GM12878 (cell line): Measurements from ENCODE around the gene CACYBP. TPM values are rescaled to one million over a fixed set of nuclear protein-coding genes. Genes with fewer than 3 reads are reported as not detected.

Experiments
- ATAC-seq: fragments of 200-7000 bp; cut with Tn5 transposase; 3 replicates; pipeline ENCODE4 v1.9.1; 2020; ENCODE audit warnings: mild to moderate bottlenecking, moderate library complexity
- BruUV-seq: library from RNA; stranded (reverse); fragments of 400-500 nt; replicated peaks from 2 replicates; lab custom pipeline; 2021; lab: Mats Ljungman, UMichigan
- CTCF ChIA-PET: fragments of 300-600 bp; sonication (Branson Sonifier 250); formaldehyde crosslinking; extraction: SDS; loops from one replicate; lab custom pipeline; 2021; ENCODE audit warnings: inconsistent platforms; lab: Yijun Ruan, JAX
- POLR2A ChIA-PET: fragments of 350-600 bp; formaldehyde crosslinking; extraction: SDS; loops from one replicate; lab custom pipeline; 2021; ENCODE audit warnings: inconsistent platforms; lab: Charles Lee
- RAD21 ChIA-PET: fragments of 300-600 bp; sonication (Branson Sonifier 250); formaldehyde crosslinking; loops from one replicate; lab custom pipeline; 2023; ENCODE audit warnings: antibody characterized with exemption; ENCODE audit not compliant: unreplicated experiment; lab: Charles Lee
- SMC1A ChIA-PET: fragments of 300-600 bp; sonication (Branson Sonifier 250); formaldehyde crosslinking; loops from one replicate; lab custom pipeline; 2023; ENCODE audit not compliant: unreplicated experiment, uncharacterized antibody; lab: Charles Lee
- DNase-seq: peaks from one replicate; pipeline ENCODE4 v3.0.0-alpha.2; 2011; ENCODE audit warnings: low read depth, low spot score
- FAIRE-seq: peaks from 3 replicates; lab custom pipeline; 2011; peaks lifted over from hg19 to GRCh38; lab: Jason Lieb, UNC
- H2AFZ ChIP-seq: 2 replicates; pipeline ENCODE4 v1.6.0; 2011; ENCODE audit warnings: low read depth, low read length, control low read depth; ENCODE audit not compliant: control insufficient read depth
- H3K27ac ChIP-seq: 2 replicates; pipeline ENCODE4 v1.5.1; 2011; ENCODE audit warnings: control low read depth; ENCODE audit not compliant: control insufficient read depth, insufficient read depth
- H3K27me3 ChIP-seq, 2 experiments: replicated peaks in 1 of 2; 2 replicates each; pipeline versions ENCODE4 v1.6.0 to v1.6.1; 2011; ENCODE audit warnings: low read length in 1 of 2; ENCODE audit not compliant: control insufficient read depth in 2 of 2, insufficient read depth in 2 of 2
- H3K36me3 ChIP-seq, 2 experiments: 2 replicates each; pipeline ENCODE4 v1.5.1; 2011; ENCODE audit warnings: low read length in 1 of 2; ENCODE audit not compliant: control insufficient read depth in 2 of 2, insufficient read depth in 2 of 2
- H3K4me1 ChIP-seq: 2 replicates; pipeline ENCODE4 v1.6.1; 2011; ENCODE audit warnings: mild to moderate bottlenecking, low read length, moderate library complexity, mixed read lengths; ENCODE audit not compliant: control insufficient read depth, insufficient read depth
- H3K4me2 ChIP-seq: 2 replicates; pipeline ENCODE4 v1.6.0; 2011; ENCODE audit warnings: control low read depth; ENCODE audit not compliant: control insufficient read depth, insufficient read depth
- H3K4me3 ChIP-seq: fragments of 200-600 bp; sonication (generic); 2 replicates; pipeline ENCODE4 v1.5.1; 2016
- H3K79me2 ChIP-seq: 2 replicates; pipeline ENCODE4 v1.6.0; 2011; ENCODE audit warnings: low read length; ENCODE audit not compliant: control insufficient read depth, insufficient read depth
- H3K9ac ChIP-seq: 2 replicates; pipeline ENCODE4 v1.8.0; 2011; ENCODE audit warnings: low read length, control low read depth, mixed read lengths; ENCODE audit not compliant: control insufficient read depth, insufficient read depth
- H3K9me3 ChIP-seq: replicated peaks from 3 replicates; pipeline ENCODE4 v1.5.1; 2011; ENCODE audit warnings: mild to moderate bottlenecking, low read length; ENCODE audit not compliant: control insufficient read depth, insufficient read depth
- H4K20me1 ChIP-seq: 2 replicates; pipeline ENCODE4 v1.6.0; 2011; ENCODE audit not compliant: control insufficient read depth, insufficient read depth
- GABPA ChIP-seq: IDR thresholded peaks from 2 replicates; pipeline ENCODE4 v1.6.1; 2014; ENCODE audit warnings: antibody characterized with exemption, low read depth, mild to moderate bottlenecking, inconsistent platforms
- TBL1XR1 ChIP-seq: IDR thresholded peaks from 2 replicates; pipeline ENCODE4 v1.6.1; 2012; ENCODE audit warnings: low read depth, low read length, improper control_type of control experiment
- ZNF24 ChIP-seq: fragments of 450-650 bp; IDR thresholded peaks from 2 replicates; pipeline ENCODE4 v1.6.1; 2017; ENCODE audit warnings: antibody characterized with exemption, mild to moderate bottlenecking
- WGBS: methylation state at CpG from one replicate; pipeline ENCODE4 v1.1.6; 2016; ENCODE audit warnings: low lambda C conversion rate; ENCODE audit not compliant: insufficient replicate concordance, insufficient coverage; ENCODE audit errors: missing lambda C conversion rate; 5-methylcytosine and 5-hydroxymethylcytosine counted together
- in situ Hi-C: fragments of 300-500 bp; cut with MboI; formaldehyde crosslinking; loops from 9 replicates; pipeline ENCODE4 v1.14.3; 2018; ENCODE audit warnings: mixed read lengths
- intact Hi-C: fragments of 100-400 bp; cut with micrococcal nuclease; formaldehyde crosslinking; loops from one replicate; pipeline ENCODE4 v1.14.2; 2022; ENCODE audit not compliant: unreplicated experiment
- polyA plus RNA-seq, 11 experiments: library from polyadenylated mRNA; depleted of rRNA in 4 of 11; unstranded in 6 of 11; stranded (reverse) in 5 of 11; fragments of >200 nt; fragmentation: Nextera tagmentation in 4 of 11; fragmentation: Illumina TruSeq in 1 of 11; extraction: Ambion mirVana in 4 of 11; extraction: Trizol in 1 of 11; gene quantifications; 1 replicate in 1 of 11; 2 replicates in 10 of 11; pipeline versions ENCODE4 v1.2.1 to v1.2.3, GENCODE V29; 2011 to 2016; ENCODE audit warnings: inconsistent platforms in 2 of 11, missing spikeins in 2 of 11, low read depth in 1 of 11
- total RNA-seq, 4 experiments: library from RNA; depleted of rRNA in 3 of 4; stranded (reverse); fragments of >200 nt in 3 of 4; fragmentation: Illumina TruSeq in 1 of 4; extraction: Trizol in 1 of 4; gene quantifications; 2 replicates each; pipeline versions ENCODE4 v1.2.1 to v1.2.3, GENCODE V29; 2013 to 2021
- TF ChIP-seq, protein P1 (sequence below): fragments of 450-650 bp; IDR thresholded peaks from 2 replicates; pipeline ENCODE4 v1.6.1; 2014; ENCODE audit warnings: mild to moderate bottlenecking
- TF ChIP-seq, protein P2 (sequence below): fragments of 450-650 bp; formaldehyde crosslinking; IDR thresholded peaks from 2 replicates; pipeline ENCODE4 v1.4.0; 2022; ENCODE audit warnings: mild to moderate bottlenecking, moderate library complexity
- TF ChIP-seq, protein P3 (sequence below): fragments of 450-650 bp; IDR thresholded peaks from 2 replicates; pipeline ENCODE4 v1.6.1; 2018; ENCODE audit warnings: borderline replicate concordance, mild to moderate bottlenecking; ENCODE audit not compliant: partially characterized antibody

Gene CACYBP
- total and polyA plus RNA-seq, 10 of the 15 experiments (the other 5 are each of a cell fraction or from before 2014, with no cell fraction given): 77.7 to 488 (median 218) TPM

DNA sequence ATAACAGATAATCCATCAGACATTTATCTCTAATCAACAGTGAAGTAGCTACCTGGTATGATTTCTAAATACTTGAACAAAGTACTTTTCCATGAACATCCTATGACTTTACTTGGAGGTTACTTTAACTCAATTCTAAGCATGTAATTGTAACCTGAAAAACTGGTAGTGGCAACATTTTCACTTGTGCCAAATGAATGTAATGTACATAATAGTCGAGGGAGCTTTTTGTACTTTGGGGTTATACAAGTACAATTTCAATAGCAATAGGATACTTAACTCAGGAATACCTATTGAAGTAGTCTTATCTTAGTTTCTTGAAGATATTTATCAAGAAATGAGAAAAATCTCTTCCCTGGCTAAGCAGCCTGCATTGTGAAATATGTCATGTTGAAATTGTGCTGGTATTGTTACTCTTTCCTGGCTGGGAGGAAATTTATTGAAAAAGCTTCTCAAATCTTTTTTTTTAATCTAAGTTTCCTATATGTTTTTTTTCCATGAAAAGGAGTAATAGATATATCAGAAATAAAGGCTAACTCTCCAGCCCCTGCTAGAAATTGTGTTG is 33.7 kb upstream of the CACYBP start:
- Histone ChIP-seq H2AFZ (no peak overlapping the region), H3K36me3 (0 out of 4 replicates have a peak, but pooled peaks cover 0 to 2% of the 10 kb centered on the region in 2 experiments), H4K20me1 (no peaks in the 10 kb centered on the region), H3K79me2 (no peaks in the 10 kb centered on the region), H3K9ac (no peak overlapping the region), H3K9me3 (no peaks in the 10 kb centered on the region), H3K4me3 (no peak overlapping the region), H3K4me1 (peaks cover 34% of the 10 kb centered on the region), H3K4me2 (no peak overlapping the region), H3K27me3 (no peaks in the 10 kb centered on the region), H3K27ac (no peak overlapping the region)
- TF ChIP-seq, protein P1, sequence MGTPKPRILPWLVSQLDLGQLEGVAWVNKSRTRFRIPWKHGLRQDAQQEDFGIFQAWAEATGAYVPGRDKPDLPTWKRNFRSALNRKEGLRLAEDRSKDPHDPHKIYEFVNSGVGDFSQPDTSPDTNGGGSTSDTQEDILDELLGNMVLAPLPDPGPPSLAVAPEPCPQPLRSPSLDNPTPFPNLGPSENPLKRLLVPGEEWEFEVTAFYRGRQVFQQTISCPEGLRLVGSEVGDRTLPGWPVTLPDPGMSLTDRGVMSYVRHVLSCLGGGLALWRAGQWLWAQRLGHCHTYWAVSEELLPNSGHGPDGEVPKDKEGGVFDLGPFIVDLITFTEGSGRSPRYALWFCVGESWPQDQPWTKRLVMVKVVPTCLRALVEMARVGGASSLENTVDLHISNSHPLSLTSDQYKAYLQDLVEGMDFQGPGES: no peak
- TF ChIP-seq, protein P2, sequence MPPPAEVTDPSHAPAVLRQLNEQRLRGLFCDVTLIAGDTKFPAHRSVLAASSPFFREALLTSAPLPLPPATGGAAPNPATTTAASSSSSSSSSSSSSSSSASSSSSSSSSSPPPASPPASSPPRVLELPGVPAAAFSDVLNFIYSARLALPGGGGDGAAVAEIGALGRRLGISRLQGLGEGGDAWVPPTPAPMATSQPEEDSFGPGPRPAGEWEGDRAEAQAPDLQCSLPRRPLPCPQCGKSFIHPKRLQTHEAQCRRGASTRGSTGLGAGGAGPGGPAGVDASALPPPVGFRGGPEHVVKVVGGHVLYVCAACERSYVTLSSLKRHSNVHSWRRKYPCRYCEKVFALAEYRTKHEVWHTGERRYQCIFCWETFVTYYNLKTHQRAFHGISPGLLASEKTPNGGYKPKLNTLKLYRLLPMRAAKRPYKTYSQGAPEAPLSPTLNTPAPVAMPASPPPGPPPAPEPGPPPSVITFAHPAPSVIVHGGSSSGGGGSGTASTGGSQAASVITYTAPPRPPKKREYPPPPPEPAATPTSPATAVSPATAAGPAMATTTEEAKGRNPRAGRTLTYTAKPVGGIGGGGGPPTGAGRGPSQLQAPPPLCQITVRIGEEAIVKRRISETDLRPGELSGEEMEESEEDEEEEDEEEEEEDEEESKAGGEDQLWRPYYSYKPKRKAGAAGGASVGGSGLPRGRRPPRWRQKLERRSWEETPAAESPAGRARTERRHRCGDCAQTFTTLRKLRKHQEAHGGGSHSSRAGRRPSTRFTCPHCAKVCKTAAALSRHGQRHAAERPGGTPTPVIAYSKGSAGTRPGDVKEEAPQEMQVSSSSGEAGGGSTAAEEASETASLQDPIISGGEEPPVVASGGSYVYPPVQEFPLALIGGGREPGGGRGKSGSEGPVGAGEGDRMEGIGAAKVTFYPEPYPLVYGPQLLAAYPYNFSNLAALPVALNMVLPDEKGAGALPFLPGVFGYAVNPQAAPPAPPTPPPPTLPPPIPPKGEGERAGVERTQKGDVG (CRISPR knock-in tag): no peak
- TF ChIP-seq ZNF24: no peak
- TF ChIP-seq, protein P3, sequence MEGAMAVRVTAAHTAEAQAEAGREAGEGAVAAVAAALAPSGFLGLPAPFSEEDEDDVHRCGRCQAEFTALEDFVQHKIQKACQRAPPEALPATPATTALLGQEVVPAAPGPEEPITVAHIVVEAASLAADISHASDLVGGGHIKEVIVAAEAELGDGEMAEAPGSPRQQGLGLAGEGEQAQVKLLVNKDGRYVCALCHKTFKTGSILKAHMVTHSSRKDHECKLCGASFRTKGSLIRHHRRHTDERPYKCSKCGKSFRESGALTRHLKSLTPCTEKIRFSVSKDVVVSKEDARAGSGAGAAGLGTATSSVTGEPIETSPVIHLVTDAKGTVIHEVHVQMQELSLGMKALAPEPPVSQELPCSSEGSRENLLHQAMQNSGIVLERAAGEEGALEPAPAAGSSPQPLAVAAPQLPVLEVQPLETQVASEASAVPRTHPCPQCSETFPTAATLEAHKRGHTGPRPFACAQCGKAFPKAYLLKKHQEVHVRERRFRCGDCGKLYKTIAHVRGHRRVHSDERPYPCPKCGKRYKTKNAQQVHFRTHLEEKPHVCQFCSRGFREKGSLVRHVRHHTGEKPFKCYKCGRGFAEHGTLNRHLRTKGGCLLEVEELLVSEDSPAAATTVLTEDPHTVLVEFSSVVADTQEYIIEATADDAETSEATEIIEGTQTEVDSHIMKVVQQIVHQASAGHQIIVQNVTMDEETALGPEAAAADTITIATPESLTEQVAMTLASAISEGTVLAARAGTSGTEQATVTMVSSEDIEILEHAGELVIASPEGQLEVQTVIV: no peak
- TF ChIP-seq GABPA: no peak
- TF ChIP-seq TBL1XR1: no peak
- in situ Hi-C loops (no loop called here), intact Hi-C loops (loop anchor here (5.0 kb wide), 1 partner anchor 179 kb away; no protein-coding TSS in a partner anchor)
- FAIRE-seq (no peak), ATAC-seq (no peak), DNase-seq (no peak)
- ChIA-PET POLR2A (interaction anchor here (0.6 to 7.2 kb wide), 15 partner anchors 8 to 1242 kb away, joined by 3 to 74 read pairs (median 4); partner anchors contain the start of genes CACYBP and MRPS14), RAD21 (interaction anchor here (0.8 to 4.1 kb wide), 14 partner anchors 9 to 223 kb away, joined by 3 to 59 read pairs (median 6); partner anchors contain the start of genes CACYBP and MRPS14), SMC1A (interaction anchor here (0.6 to 7.4 kb wide), 20 partner anchors 9 to 198 kb away, joined by 3 to 81 read pairs (median 7); partner anchors contain the start of gene CACYBP), CTCF (interaction anchor here (0.6 to 1.5 kb wide), 12 partner anchors 9 to 196 kb away, joined by 3 to 6 read pairs (median 3); no protein-coding TSS in a partner anchor)
- no TSS peak for BruUV-seq
- WGBS: 96% methylated on average over 1 of the region's 1 CpG
